HG03442 (cell line): ENCODE measurements around the gene PTTG1.
"Not testable (repeated sequence)": the region's sequence is repeated elsewhere in the genome, so short reads cannot be mapped to it uniquely, and the experiment has no call there.

ENCODE experiments used
- ATAC-seq: cut with Tn5 transposase; IDR thresholded peaks from one replicate; pipeline ENCODE4 v1.9.1; 2021; ENCODE audit warnings: mild to moderate bottlenecking, moderate library complexity; ENCODE audit not compliant: unreplicated experiment

Gene PTTG1

DNA sequence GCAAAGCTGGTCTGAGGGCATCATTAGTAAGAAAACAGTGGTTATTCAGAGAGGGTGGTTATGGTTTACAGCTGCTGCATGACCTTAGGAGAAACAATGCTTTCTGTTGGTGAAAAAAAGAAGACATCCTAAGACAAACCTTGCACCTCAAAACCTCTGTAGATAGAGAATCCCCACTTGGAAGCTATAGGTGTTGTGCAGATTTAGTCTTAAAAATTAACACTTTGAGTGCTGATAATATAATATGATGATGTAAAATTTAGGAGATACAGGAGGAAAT is 1.4 kb upstream of the PTTG1 start:
- ATAC-seq = no peak

DNA sequence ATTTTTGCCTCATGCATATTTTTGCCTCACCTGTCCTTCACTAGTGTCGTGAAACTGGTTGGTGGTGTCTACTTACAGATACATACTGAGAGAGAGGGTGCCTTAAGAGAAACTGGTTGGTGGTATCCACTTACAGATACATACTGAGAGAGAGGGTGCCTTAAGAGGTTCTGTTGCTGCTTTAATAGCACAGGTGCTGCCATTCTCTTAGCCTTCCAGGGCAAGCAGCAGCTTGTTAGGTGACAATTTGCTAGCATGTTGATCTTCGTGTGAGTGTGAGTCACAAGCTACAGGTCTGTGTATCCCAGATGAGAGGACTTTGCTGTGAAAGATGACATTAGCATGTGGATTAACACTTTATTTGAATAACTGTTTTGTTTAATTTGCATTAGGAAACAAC is 1.4 kb downstream of the PTTG1 start:
- no peak for ATAC-seq

DNA sequence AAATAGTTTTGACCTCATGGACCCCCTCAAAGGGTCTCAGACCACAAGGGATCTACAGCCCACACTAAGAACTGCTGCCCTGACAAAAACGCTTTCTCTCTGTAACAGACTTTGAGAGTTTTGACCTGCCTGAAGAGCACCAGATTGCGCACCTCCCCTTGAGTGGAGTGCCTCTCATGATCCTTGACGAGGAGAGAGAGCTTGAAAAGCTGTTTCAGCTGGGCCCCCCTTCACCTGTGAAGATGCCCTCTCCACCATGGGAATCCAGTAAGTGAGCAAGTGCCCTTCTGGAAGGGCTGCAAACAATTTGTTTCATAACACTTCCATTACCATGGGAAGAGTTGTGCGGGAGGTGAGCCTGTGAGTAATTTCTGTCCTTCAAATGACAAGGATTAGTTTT is 6.0 kb downstream of the PTTG1 start:
- no peak for ATAC-seq

DNA sequence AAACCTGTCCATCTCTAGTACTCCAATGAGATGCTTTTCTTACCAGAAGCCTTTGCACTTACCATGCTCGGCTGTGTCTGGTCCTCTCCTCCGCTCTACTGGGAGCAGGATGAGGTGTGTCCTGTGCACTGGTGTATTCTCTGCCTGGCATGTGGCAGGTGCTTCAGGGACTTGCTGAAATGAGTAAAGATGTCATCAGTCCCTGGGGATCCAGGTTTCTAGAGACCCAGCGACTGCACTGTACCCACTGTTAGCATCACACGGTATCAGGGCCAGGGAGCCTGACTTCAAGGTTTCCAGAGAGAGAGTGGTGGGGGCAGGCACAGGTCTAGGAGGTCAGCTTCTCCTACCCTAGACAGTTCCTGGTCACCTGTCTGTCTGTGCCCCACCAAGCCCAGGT is 10.5 kb downstream of the PTTG1 start:
- ATAC-seq = peak; percentile 24

DNA sequence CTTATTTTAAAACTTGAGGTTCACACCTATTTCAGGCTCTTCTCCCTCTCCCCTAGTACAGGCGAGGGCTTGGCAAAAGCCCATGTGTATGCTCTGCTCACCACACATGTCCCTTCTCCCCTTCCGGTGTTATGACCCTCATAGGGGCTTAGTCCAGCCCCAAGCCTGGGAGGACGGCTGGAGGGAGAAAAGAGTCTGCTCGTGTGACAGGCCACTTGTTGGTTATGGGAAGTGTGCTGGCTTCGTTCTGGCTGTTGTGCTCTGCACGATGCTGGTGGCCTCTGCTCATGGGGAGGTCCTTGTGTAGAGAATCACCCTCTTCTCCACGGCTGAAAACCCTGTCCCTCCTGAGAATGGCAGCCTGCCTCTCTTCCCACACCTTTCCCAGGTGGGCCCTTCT is 11.1 kb downstream of the PTTG1 start:
- no peak for ATAC-seq

DNA sequence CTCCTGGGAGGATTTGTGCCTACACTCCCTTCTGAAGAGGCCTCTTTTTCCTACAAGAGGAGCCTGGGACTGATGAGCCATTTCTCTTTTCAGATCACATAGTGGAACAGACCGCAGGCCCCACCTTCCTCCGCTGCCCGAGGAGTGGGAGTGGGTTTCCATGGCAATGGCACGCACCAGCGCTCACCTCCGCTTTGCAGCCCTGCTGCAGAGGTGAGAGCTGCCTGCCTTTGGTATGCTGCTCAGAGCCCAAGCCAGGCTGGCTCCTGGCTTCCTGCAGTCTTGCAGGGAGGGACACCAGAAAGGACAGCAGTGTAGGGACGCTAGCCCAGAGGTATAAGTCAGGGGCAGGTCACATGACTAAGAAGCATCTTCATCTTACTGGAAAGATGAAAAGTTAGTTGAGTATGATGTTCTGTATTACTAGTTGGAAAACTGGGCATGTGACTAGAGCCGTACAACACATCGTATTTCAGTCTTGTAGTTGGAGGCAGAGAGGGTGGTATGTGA is 12.4 kb downstream of the PTTG1 start:
- ATAC-seq = peak; percentile 82

DNA sequence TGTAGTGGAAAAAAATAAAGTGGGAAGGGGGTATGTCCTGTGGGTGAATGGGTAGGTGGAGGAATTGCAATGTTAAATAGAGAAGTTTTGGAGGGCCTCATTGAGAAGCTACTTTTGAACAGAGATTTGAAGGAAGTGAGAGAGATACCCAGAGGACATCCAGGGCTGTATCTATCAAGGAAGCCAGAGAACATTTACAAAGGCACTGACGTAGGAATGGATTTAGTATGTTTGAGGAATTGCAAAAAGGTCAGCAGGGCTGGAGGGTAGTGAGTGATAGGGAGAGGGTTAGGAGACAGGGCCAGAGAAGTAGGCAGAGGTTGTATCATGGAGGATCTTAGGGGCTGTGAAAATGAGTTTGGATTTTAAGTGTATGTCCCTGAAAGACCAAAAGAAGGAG is 13.9 kb downstream of the PTTG1 start:
- no peak for ATAC-seq

DNA sequence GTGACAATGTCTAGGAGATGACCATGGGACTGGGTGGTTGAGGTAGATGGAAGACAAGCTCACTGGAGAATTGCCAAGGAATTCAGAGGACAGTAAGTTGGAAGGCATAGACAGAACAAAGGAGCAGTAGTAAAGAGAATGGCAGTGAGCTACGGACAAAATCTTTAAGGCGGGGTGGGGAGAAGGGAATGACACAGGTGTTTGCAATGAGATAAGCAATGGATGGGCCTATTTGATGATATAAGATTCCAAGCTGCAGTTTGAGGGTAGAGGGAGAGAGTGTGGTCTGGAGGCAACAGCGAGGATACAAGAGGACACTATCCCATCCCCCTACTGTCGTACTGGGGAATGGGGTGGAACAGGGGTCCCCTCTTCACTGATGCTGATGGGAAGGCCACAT is 14.4 kb downstream of the PTTG1 start:
- ATAC-seq = no peak

DNA sequence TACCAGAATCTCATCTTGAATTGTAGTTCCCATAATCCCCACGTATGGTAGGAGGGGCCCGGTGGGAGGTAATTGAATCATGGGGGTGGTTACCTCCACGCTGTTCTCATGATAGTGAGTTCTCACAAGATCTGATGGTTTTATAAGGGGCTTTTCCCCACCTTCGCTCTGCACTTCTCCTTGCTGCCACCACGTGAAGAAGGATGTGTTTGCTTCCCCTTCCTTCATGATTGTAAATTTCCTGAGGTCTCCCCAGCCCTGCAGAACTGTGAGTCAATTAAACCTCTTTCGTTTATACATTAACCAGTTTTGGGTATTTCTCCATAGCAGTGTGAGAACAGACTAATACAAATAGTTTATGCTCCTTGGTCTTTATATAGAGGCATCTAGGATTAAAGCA is 15.0 kb downstream of the PTTG1 start:
- ATAC-seq = not testable (repeated sequence)

DNA sequence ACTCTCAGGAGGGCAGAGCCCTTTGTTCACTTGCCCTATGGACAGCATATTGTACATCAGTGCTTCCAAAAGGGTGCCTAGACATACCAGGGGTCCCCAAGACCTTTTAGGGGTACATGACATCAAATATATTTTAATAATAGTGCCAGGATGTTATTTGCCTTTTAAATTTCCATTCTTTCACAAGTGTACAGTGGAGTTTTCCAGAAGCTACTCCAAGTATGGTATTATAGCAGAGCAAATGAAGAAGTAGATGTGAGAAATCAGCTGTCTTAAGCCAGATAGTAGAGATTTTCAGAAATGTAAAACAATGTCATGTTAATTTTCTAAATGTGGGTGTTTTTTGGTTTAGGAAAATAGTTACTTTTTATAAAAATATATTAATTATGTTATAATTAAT is 15.6 kb downstream of the PTTG1 start:
- no peak for ATAC-seq

DNA sequence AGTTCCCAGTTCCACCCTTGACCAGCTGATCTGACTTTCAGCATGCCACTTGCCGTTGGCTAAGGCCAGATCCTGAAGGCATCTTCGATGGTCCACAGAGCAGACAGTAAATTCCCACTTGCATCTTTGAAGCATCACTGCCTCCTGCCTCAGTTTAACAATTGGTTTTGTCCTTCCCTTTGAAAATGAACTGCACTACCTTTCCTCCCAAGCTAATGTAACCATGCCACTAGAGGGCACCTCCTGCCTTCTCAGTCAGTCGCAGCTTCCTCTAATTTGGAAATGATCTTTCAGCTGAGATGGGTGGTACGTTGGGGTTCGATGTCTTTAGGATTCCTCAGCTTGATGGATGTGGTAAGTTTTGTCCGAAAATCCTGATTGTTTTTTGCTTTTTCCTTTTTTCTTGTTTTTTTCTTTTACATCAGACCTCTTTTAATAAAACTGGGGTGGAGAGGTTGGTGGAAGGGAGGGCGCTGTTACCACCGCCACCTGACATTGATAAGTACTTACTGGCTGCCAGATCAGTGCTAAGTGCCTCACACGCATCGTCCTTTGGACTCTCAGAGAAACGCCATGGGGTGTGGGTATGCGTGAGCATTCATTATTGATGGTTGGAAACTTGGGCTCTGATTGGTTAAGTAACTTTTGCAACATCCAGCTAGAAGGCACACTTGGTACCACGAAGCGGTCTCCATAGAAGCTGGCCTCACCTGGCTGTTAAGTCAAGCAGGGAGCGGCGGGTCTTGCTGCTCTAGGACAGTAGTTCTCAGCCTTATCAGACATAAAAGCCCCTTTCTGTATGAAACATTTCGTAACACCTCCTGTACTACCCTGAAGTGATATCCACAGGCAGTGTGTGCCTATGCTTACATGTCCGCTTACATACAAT is 16.9 kb downstream of the PTTG1 start:
- peak; percentile 19 for ATAC-seq

DNA sequence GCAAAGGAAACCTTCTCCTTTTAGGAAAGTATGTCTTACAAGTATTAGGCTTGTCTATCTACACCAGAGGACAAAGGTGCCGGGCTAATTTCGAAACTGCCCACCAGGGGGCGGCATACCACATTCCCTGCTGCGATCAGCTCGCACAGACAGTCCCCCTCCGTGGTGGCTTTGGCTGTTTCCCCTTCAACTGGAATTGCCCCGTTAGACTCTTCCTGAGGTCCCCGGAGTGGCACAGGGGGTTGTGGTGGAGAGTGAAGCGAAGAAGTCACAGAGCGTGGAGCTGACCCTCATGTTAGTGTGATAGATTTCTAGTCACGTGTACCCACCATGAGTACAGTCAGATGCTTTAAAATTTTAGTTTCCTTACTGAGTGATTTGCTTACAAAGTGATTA is 17.5 kb downstream of the PTTG1 start:
- peak; percentile 50 for ATAC-seq

DNA sequence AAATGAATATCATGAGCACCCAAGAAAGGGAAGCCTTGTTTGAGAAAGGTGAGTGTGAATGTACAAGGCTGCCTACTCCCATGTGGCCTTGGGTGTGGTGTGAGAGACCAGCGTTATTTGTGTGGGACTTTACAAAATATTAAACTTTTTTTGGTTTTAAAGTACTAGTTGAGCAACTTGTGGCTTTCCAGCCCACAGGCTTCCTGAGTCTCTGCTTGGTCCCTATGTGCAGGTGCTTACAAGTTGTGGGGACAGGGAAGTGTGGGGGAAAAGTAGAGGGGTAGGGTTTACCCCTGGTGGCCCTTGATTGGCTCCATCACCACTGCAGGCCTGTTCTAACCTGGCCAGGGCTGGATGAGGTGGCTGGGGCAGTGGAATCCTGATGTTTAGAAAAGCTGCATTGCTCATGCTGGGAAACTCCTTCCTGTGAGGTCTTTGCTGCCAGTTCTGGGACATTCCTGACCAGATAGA is 19.7 kb downstream of the PTTG1 start:
- ATAC-seq = peak; percentile 22

DNA sequence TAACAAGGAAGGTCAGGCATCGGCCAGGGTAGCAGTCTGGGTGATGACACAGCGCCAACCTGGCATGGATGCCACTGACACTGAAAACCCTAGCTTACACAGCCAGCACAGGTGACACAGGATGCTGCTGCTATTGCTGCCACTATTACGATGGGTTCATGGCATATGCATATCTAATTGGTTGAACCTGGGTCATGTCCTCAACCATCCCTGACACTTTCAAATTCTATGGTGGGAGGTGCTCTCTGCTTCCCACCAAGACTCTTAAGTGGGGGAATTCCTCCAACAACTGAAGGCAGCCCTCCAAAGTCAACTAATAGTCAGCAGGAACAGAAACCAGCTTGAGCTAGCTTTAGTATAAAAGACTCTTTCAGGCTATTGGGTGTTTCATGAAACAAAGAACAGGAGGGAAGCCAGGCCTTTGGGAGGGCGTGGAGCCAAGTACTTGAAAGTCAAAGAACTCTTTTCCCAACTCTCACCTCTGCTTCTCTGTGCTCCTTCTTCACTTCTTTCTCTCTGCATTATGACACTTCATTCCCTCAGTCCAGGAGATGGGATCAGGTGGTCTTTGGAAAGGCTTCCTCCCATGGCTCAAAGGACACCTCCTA is 21.3 kb downstream of the PTTG1 start:
- peak; percentile 19 for ATAC-seq

DNA sequence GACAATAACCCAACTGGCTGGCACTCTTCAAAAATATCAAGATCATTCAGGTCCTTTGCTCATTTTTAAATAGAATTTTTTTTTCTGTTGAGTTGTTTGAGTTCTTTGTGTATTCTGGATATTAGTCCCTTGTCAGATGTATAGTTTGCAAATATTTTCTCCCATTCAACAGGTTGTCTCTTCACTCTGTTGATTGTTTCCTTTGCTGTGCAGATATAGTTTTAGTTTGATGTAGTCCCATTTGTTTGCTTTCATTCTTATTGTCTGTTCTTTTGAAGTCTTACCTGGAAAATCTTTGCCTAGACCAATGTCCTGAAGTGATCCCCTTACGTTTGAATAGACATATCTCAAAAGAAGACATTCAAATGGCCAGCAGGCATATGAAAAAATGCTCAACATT is 22.8 kb downstream of the PTTG1 start:
- ATAC-seq = no peak

DNA sequence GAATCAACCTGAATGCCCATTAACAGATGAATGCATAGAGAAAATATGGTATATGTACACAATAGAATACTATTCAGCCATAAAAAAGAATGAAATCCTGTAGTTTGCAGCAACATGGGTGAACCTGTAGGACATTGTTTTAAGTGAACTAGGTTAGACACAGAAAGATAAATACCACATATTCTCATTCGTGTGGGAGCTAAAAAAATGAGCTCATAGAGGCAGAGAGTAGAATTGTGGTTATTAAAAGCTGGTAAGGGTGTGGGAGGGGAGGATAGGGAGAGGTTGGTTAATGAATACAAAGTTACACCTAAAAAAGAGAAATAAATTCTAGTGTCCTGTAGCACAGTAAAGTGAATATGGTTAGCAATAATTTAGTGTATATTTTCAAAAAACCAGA is 23.5 kb downstream of the PTTG1 start:
- ATAC-seq = no peak

DNA sequence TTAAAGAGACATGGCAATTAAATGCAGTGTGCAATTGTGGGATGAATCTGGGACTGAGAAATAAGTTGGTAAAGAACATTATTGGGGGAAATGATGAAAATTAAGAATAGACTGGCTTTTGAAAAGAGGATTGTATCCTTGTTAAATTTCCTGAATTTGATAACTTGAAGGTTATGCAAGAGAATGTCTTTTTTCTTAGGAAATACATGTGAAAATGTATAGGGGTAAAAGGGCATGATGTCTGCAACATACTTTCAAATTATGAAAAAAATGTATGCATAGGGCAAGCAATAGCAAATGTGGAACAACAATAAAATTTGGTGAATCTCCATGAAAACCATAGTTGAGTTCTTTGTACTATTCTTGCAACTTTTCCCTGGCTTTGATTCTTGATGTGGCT is 24.1 kb downstream of the PTTG1 start:
- no peak for ATAC-seq

DNA sequence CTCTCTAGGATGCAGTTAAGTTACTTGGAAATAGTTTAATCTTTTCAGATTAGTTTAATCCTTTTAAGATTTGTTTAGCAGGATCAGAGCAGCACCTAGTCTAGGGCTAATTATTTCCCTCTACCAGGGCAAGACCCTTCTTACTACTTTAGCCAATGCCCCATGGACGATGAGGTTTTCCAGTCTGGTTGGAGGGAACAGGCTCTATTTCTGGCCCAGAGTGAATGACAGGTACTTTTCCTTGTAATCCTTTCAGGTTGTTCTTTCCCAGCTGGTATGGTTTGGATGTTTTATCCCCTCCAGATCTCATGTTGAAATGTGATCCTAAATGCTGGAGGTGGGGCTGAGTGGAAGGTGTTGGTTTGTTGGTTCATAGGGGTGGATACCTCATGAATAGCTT is 27.2 kb downstream of the PTTG1 start:
- ATAC-seq = no peak

DNA sequence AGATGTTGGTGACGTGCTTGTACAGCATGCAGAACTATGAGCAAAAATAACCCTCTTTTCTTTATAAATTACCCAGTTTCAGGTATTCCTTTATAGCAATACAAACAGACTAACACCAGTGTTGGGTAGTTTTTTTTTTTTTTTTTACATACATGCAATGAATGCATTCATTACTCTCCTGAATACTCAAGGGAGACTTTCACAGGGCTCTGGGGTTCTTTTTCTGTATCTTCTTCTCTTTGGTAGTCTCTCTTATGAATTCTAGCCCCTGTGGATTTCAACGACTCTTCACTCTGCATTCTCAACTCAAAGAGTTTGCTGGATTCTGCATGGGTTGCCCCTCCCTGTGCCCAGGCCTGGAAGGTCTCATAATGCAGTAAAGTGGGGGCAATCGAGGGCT is 27.8 kb downstream of the PTTG1 start:
- ATAC-seq = no peak

DNA sequence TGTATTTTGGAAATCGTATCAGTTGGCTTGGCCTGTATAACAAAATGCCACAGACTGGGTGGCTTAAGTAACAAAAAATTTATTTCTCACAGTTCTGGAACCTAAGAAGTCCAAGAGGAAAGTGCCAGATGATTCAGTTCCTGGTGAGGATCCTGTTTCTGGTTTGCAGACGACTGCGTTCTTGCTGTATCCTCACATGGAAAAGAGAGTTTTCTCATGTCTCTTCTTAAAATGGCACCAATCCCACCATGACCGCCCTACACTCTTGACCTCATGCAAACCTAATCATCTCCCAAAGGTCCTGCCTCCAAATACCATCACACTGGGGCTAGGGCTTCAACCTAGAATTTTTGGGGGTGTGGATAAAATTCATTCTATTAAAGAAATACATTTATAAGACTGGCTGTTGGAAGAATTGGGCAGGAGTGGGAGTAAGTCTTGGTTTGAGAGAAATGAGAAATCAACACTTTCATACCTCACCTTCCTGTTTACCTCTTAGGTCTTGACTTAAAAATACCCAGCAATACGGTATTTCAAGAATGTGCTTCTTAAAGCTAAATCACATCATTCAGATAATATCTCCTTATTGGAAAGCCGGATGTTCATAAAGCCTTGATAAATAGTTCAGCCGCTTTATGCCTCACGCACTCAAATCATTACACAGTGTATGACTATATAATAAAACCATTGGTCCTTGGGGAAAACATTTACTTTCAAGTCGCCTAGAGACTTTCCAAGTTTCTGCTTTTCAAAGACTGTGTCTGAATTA is 28.7 kb downstream of the PTTG1 start:
- ATAC-seq = peak; percentile 66

DNA sequence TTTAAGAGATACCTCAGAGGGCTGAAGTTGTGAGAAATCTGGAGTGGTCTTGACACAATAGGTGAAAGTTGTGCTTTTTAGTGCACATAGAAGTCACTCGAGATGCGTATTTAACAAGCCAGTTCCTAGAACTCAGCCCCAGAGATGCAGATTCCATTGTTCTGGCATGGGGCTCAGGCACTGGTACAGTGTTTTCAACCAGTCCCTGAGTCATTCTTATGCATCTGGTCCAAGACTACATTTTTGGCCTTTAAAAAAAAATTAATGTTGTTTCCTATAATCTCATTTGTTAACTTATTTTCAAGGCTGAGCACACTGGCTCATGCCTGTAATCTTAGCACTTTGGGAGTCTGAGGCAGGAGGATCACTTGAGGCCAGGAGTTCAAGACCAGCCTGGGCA is 29.6 kb downstream of the PTTG1 start:
- ATAC-seq = no peak

DNA sequence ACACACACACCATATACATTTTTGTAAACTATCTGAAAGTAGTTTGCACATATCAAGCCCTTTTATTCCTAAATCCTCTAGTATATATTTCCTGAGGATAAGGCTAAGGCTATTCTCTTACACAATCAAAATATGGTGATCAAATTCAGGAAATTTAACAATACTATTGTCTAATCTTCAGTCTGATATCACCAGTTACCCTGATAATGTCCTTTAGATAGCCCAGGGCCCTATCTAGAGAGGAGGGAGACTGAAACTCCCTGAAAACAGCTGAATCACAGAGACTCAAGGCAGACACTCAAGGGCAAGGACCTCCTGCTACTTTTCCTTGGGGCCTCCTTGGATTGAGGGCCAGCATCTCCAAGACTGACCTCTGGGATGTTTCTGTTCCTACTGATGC is 30.4 kb downstream of the PTTG1 start:
- ATAC-seq = no peak
